GM08714 (cell line): ENCODE measurements around the gene CCT7.

ENCODE experiments used
- H3K4me3 ChIP-seq: fragments of 200-500 bp; sonication (Bioruptor generic); 2 replicates; pipeline ENCODE4 v1.5.1; 2014; ENCODE audit warnings: mild to moderate bottlenecking, low read length, inconsistent platforms
- ZNF274 ChIP-seq: IDR thresholded peaks from 2 replicates; pipeline ENCODE4 v1.6.1; 2012; ENCODE audit warnings: mild to moderate bottlenecking, low read depth, low read length

Gene CCT7

GRCh38 chr2:73237168-73237567 is 3.1 kb downstream of the CCT7 start:
- TF ChIP-seq ZNF274 = no peak
- H3K4me3 ChIP-seq = no peak overlapping the region

GRCh38 chr2:73238149-73238548 is 4.0 kb downstream of the CCT7 start:
- no peak overlapping the region for H3K4me3 ChIP-seq
- TF ChIP-seq ZNF274 = no peak

GRCh38 chr2:73238976-73239375 is 4.9 kb downstream of the CCT7 start:
- H3K4me3 ChIP-seq = no peak overlapping the region

GRCh38 chr2:73239776-73240175 is 5.7 kb downstream of the CCT7 start:
- no peak overlapping the region for H3K4me3 ChIP-seq
- TF ChIP-seq ZNF274 = no peak

More at GRCh38 chr2:73238976-73239375, 4.9 kb downstream of the CCT7 start:
- TF ChIP-seq ZNF274 = no peak

GRCh38 chr2:73243884-73244570 is 9.9 kb downstream of the CCT7 start:
- no peak for TF ChIP-seq ZNF274
- no peak overlapping the region for H3K4me3 ChIP-seq

GRCh38 chr2:73244580-73244979 is 10.5 kb downstream of the CCT7 start:
- H3K4me3 ChIP-seq = no peak overlapping the region
- no peak for TF ChIP-seq ZNF274

- no peak overlapping the region for H3K4me3 ChIP-seq
- no peak for TF ChIP-seq ZNF274
Observed at GRCh38 chr2:73246850-73247249, 12.7 kb downstream of the CCT7 start.

- no peak for TF ChIP-seq ZNF274
- no peak overlapping the region for H3K4me3 ChIP-seq
Observed at GRCh38 chr2:73249636-73250035, 15.5 kb downstream of the CCT7 start.

GRCh38 chr2:73250872-73251846 is 17.1 kb downstream of the CCT7 start:
- TF ChIP-seq ZNF274 = no peak
- no peak overlapping the region for H3K4me3 ChIP-seq

- no peak overlapping the region for H3K4me3 ChIP-seq
- no peak for TF ChIP-seq ZNF274
Observed at GRCh38 chr2:73252238-73253027, 18.3 kb downstream of the CCT7 start.

- no peak overlapping the region for H3K4me3 ChIP-seq
- no peak for TF ChIP-seq ZNF274
Observed at GRCh38 chr2:73253400-73253799, 19.3 kb downstream of the CCT7 start.

- H3K4me3 ChIP-seq = no peak overlapping the region
- TF ChIP-seq ZNF274 = no peak
Observed at GRCh38 chr2:73253901-73254300, 19.8 kb downstream of the CCT7 start.

GRCh38 chr2:73254343-73255006 is 20.4 kb downstream of the CCT7 start:
- no peak overlapping the region for H3K4me3 ChIP-seq

GRCh38 chr2:73255007-73255644 is 21.0 kb downstream of the CCT7 start:
- no peak overlapping the region for H3K4me3 ChIP-seq
- TF ChIP-seq ZNF274 = no peak

More at GRCh38 chr2:73254343-73255006, 20.4 kb downstream of the CCT7 start:
- TF ChIP-seq ZNF274 = no peak
